KOPT-K1 (cell line): ENCODE results near the gene ABHD17A.
A peak's percentile ranks its signal among the peaks of the same experiment; 100 is the strongest.

Experiments
- H3K27ac ChIP-seq: fragments of 200-600 bp; sonication (generic); 2 replicates; pipeline ENCODE4 v1.5.1; 2016; ENCODE audit warnings: antibody characterized with exemption, mild to moderate bottlenecking, low read depth, low read length; ENCODE audit not compliant: poor library complexity, severe bottlenecking
- H3K36me3 ChIP-seq: fragments of 200-600 bp; sonication (generic); 2 replicates; pipeline ENCODE4 v1.5.1; 2017; ENCODE audit warnings: antibody characterized with exemption, mild to moderate bottlenecking, low read length, moderate library complexity; ENCODE audit not compliant: insufficient read depth
- H3K9me3 ChIP-seq: fragments of 200-600 bp; sonication (generic); 2 replicates; pipeline ENCODE4 v1.5.1; 2017; ENCODE audit warnings: antibody characterized with exemption, low read length, mild to moderate bottlenecking; ENCODE audit not compliant: insufficient read depth, poor library complexity, severe bottlenecking

ABHD17A gene

GRCh38 chr19:1857648-1858326 lies 27.5 kb downstream of the ABHD17A start:
- Histone ChIP-seq H3K9me3 (no peaks in the 10 kb centered on the region), H3K36me3 (0 out of 2 replicates have a peak, but pooled peaks cover 3% of the 10 kb centered on the region), H3K27ac (peak overlapping the region; percentile 89)

GRCh38 chr19:1856698-1857603 lies 28.3 kb downstream of the ABHD17A start:
- 0 out of 2 replicates have a peak, but pooled peaks cover 3% of the 10 kb centered on the region for H3K36me3 ChIP-seq
- H3K9me3 ChIP-seq, result no peaks in the 10 kb centered on the region
- H3K27ac ChIP-seq, result peak overlapping the region; percentile 89

- peak overlapping the region; percentile 89 for H3K27ac ChIP-seq
These were observed 29.0 kb downstream of the ABHD17A start for GRCh38 chr19:1856345-1856697.

GRCh38 chr19:1855828-1856255 lies 29.5 kb downstream of the ABHD17A start:
- Histone ChIP-seq H3K36me3 (0 out of 2 replicates have a peak, but pooled peaks cover 3% of the 10 kb centered on the region), H3K9me3 (no peaks in the 10 kb centered on the region), H3K27ac (peak overlapping the region; percentile 89)

More at GRCh38 chr19:1856345-1856697, 29.0 kb downstream of the ABHD17A start:
- Histone ChIP-seq H3K9me3 (no peaks in the 10 kb centered on the region), H3K36me3 (0 out of 2 replicates have a peak, but pooled peaks cover 3% of the 10 kb centered on the region)

GRCh38 chr19:1855040-1855827 lies 30.1 kb downstream of the ABHD17A start:
- peak overlapping the region; percentile 89 for H3K27ac ChIP-seq
- H3K36me3 ChIP-seq, result 0 out of 2 replicates have a peak, but pooled peaks cover 3% of the 10 kb centered on the region

GRCh38 chr19:1854542-1855039 lies 30.7 kb downstream of the ABHD17A start:
- H3K36me3 ChIP-seq, result 0 out of 2 replicates have a peak, but pooled peaks cover 3% of the 10 kb centered on the region
- no peaks in the 10 kb centered on the region for H3K9me3 ChIP-seq
- peak overlapping the region; percentile 89 for H3K27ac ChIP-seq

More at GRCh38 chr19:1855040-1855827, 30.1 kb downstream of the ABHD17A start:
- H3K9me3 ChIP-seq, result no peaks in the 10 kb centered on the region

- Histone ChIP-seq H3K36me3 (0 out of 2 replicates have a peak, but pooled peaks cover 3% of the 10 kb centered on the region), H3K27ac (peak overlapping the region; percentile 89), H3K9me3 (no peaks in the 10 kb centered on the region)
These were observed 31.2 kb downstream of the ABHD17A start for GRCh38 chr19:1854039-1854541.

- Histone ChIP-seq H3K36me3 (0 out of 2 replicates have a peak, but pooled peaks cover 3% of the 10 kb centered on the region), H3K27ac (peak overlapping the region; percentile 89), H3K9me3 (no peaks in the 10 kb centered on the region)
These were observed 31.8 kb downstream of the ABHD17A start for GRCh38 chr19:1853295-1854038.

GRCh38 chr19:1852581-1853128 lies 32.6 kb downstream of the ABHD17A start:
- H3K36me3 ChIP-seq, result 0 out of 2 replicates have a peak, but pooled peaks cover 3% of the 10 kb centered on the region

GRCh38 chr19:1851654-1852580 lies 33.4 kb downstream of the ABHD17A start:
- H3K9me3 ChIP-seq, result no peaks in the 10 kb centered on the region
- 0 out of 2 replicates have a peak, but pooled peaks cover 3% of the 10 kb centered on the region for H3K36me3 ChIP-seq
- peak overlapping the region; percentile 89 for H3K27ac ChIP-seq

More at GRCh38 chr19:1852581-1853128, 32.6 kb downstream of the ABHD17A start:
- H3K9me3 ChIP-seq, result no peaks in the 10 kb centered on the region
- peak overlapping the region; percentile 89 for H3K27ac ChIP-seq

GRCh38 chr19:1850809-1851653 lies 34.3 kb downstream of the ABHD17A start:
- H3K9me3 ChIP-seq, result no peaks in the 10 kb centered on the region
- peaks cover 11% of the 10 kb centered on the region; the same call in 1 of the 2 replicates for H3K36me3 ChIP-seq
- peak overlapping the region; percentile 89 for H3K27ac ChIP-seq

- H3K9me3 ChIP-seq, result no peaks in the 10 kb centered on the region
- peaks cover 22% of the 10 kb centered on the region; the same call in 1 of the 2 replicates for H3K36me3 ChIP-seq
- no peak overlapping the region for H3K27ac ChIP-seq
These were observed 35.4 kb downstream of the ABHD17A start for GRCh38 chr19:1849886-1850398.
